Measurements from ENCODE around the gene GPR137B. TPM values are rescaled to one million over a fixed set of nuclear protein-coding genes. Genes with fewer than 3 reads are reported as not detected.

GPR137B gene
- polyA plus RNA-seq, 1 donor from 2014 or later, result 8.2 TPM

DNA sequence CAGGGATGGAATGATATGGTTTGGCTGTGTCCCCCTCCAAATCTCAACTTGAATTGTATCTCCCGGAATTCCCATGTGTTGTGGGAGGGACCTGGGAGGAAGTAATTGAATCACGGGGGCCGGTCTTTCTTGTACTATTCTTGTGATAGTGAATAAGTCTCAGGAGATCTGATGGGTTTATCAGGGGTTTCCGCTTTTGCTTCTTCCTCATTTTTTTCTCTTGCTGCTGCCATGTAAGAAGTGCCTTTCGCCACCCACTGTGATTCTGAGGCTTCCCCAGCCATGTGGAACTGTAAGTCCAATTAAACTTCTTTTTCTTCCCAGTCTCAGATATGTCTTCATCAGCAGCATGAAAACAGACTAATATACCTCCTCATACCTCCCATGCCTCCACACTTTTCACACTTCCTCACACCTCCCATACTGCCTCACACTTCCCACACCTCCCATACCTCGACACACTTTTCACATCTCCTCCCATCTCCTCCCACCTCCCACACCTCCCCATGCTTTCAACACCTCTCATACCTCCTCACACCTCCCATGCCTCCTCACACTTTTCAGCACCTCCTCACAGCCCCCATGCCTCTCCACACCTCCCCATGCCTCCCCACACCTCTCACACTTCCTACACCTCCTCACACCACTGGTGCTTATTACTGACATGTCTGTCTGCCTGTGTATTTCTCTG, 21.3 kb downstream of the GPR137B start:
- Histone ChIP-seq H3K9me2 (ENCODE audit: insufficient read depth, low read length) (no peaks in the 10 kb centered on the region), H3K4me3 (ENCODE audit: low read length) (no peak overlapping the region), H3K9me3 (ENCODE audit: low read length) (no peaks in the 10 kb centered on the region), H2AFZ (ENCODE audit: low read depth, low read length) (no peak overlapping the region), H3K36me3 (ENCODE audit: insufficient read depth, low read length) (no peaks in the 10 kb centered on the region), H3K9ac (ENCODE audit: low read length) (no peak overlapping the region), H4K20me1 (ENCODE audit: insufficient read depth) (no peaks in the 10 kb centered on the region), H3K27ac (ENCODE audit: low read length) (no peak overlapping the region), H3K4me2 (ENCODE audit: low read length) (no peak overlapping the region), H3F3A (ENCODE audit: insufficient read depth, low read length, poor library complexity, severe bottlenecking) (no peaks in the 10 kb centered on the region), H3K79me2 (replicated peaks; ENCODE audit: insufficient read depth, low read length) (no peaks in the 10 kb centered on the region), H3K27me3 (ENCODE audit: insufficient read depth, low read depth, low read length) (no peaks in the 10 kb centered on the region)
- TF ChIP-seq RAD21 (conservative IDR thresholded peaks at IDR 0.05) (no peak), MXI1 (conservative IDR thresholded peaks at IDR 0.05; ENCODE audit: poor library complexity, severe bottlenecking) (no peak)
- TF ChIP-seq, protein P1, sequence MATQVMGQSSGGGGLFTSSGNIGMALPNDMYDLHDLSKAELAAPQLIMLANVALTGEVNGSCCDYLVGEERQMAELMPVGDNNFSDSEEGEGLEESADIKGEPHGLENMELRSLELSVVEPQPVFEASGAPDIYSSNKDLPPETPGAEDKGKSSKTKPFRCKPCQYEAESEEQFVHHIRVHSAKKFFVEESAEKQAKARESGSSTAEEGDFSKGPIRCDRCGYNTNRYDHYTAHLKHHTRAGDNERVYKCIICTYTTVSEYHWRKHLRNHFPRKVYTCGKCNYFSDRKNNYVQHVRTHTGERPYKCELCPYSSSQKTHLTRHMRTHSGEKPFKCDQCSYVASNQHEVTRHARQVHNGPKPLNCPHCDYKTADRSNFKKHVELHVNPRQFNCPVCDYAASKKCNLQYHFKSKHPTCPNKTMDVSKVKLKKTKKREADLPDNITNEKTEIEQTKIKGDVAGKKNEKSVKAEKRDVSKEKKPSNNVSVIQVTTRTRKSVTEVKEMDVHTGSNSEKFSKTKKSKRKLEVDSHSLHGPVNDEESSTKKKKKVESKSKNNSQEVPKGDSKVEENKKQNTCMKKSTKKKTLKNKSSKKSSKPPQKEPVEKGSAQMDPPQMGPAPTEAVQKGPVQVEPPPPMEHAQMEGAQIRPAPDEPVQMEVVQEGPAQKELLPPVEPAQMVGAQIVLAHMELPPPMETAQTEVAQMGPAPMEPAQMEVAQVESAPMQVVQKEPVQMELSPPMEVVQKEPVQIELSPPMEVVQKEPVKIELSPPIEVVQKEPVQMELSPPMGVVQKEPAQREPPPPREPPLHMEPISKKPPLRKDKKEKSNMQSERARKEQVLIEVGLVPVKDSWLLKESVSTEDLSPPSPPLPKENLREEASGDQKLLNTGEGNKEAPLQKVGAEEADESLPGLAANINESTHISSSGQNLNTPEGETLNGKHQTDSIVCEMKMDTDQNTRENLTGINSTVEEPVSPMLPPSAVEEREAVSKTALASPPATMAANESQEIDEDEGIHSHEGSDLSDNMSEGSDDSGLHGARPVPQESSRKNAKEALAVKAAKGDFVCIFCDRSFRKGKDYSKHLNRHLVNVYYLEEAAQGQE (IDR thresholded peaks at IDR 0.05; ENCODE audit: borderline replicate concordance), result no peak

DNA sequence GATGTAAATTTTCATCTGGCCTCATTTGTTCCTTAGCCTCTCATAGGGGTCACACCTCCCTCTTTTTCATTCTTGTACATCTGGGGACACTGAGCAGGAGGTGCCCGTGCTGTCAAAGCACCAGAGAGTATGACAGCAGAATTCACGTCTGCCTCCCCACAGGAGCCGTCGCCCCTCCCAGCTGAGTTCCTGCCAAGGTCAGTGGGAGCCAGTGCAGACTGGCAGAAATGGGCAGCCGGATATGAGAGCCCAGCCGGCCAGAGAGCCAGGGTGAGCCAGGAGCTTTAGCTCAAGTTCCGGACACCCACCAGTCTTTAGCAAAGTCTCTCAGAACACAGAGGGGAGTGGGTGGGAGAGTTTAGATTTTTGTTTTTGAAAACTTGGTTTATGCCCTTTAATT, 21.9 kb downstream of the GPR137B start:
- H3K9me2 ChIP-seq (ENCODE audit: insufficient read depth, low read length), result no peaks in the 10 kb centered on the region
- no peak overlapping the region for H3K9ac ChIP-seq (ENCODE audit: low read length)
- H2AFZ ChIP-seq (ENCODE audit: low read depth, low read length), result no peak overlapping the region
- no peak for TF ChIP-seq RAD21 (conservative IDR thresholded peaks at IDR 0.05)
- no peak for TF ChIP-seq EZH2 (IDR thresholded peaks at IDR 0.05; ENCODE audit: borderline replicate concordance, insufficient read depth, low read length, poor library complexity, severe bottlenecking)
- TF ChIP-seq SMC3 (conservative IDR thresholded peaks at IDR 0.05; ENCODE audit: poor library complexity), result no peak
- no peak for TF ChIP-seq EP300 (conservative IDR thresholded peaks at IDR 0.05; ENCODE audit: poor library complexity, severe bottlenecking)
- TF ChIP-seq, protein P2, sequence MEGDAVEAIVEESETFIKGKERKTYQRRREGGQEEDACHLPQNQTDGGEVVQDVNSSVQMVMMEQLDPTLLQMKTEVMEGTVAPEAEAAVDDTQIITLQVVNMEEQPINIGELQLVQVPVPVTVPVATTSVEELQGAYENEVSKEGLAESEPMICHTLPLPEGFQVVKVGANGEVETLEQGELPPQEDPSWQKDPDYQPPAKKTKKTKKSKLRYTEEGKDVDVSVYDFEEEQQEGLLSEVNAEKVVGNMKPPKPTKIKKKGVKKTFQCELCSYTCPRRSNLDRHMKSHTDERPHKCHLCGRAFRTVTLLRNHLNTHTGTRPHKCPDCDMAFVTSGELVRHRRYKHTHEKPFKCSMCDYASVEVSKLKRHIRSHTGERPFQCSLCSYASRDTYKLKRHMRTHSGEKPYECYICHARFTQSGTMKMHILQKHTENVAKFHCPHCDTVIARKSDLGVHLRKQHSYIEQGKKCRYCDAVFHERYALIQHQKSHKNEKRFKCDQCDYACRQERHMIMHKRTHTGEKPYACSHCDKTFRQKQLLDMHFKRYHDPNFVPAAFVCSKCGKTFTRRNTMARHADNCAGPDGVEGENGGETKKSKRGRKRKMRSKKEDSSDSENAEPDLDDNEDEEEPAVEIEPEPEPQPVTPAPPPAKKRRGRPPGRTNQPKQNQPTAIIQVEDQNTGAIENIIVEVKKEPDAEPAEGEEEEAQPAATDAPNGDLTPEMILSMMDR (IDR thresholded peaks at IDR 0.05; ENCODE audit: poor library complexity, severe bottlenecking), result no peak
- TF ChIP-seq MXI1 (conservative IDR thresholded peaks at IDR 0.05; ENCODE audit: poor library complexity, severe bottlenecking), result no peak
- no peak for TF ChIP-seq POLR2AphosphoS5 (IDR thresholded peaks at IDR 0.05)
- TF ChIP-seq, protein P1 (IDR thresholded peaks at IDR 0.05; ENCODE audit: borderline replicate concordance), result no peak
- TF ChIP-seq TAF1 (IDR thresholded peaks at IDR 0.05; ENCODE audit: low read depth), result no peak
- no peaks in the 10 kb centered on the region for H3K79me2 ChIP-seq (replicated peaks; ENCODE audit: insufficient read depth, low read length)
- H3K27ac ChIP-seq (ENCODE audit: low read length), result no peak overlapping the region
- H3K4me2 ChIP-seq (ENCODE audit: low read length), result no peak overlapping the region
- peaks cover 4% of the 10 kb centered on the region for H3K36me3 ChIP-seq (ENCODE audit: insufficient read depth, low read length)
- no peak overlapping the region for H3K4me3 ChIP-seq (ENCODE audit: low read length)
- no peaks in the 10 kb centered on the region for H3K27me3 ChIP-seq (ENCODE audit: insufficient read depth, low read depth, low read length)
- no peaks in the 10 kb centered on the region for H3K9me3 ChIP-seq (ENCODE audit: low read length)
- no peaks in the 10 kb centered on the region for H3F3A ChIP-seq (ENCODE audit: insufficient read depth, low read length, poor library complexity, severe bottlenecking)
- H4K20me1 ChIP-seq (ENCODE audit: insufficient read depth), result no peaks in the 10 kb centered on the region
